T-cell (primary cell): ENCODE data around the gene SLC51A. TPM values are rescaled to one million over a fixed set of nuclear protein-coding genes. Genes with fewer than 3 reads are reported as not detected.

Experiments
- total RNA-seq, 35 experiments: library from RNA in 6 of 35; stranded (reverse) in 6 of 35; fragments of 120-200 nt in 1 of 35; gene quantifications; one replicate each; pipeline versions ENCODE4 v1.2.1 to v1.2.4 and lab custom pipeline; 2013 to 2026

Gene SLC51A
- total RNA-seq, 5 donors from 2014 or later (not counting 1 experiment from before 2014, with no cell fraction given): not detected

Other genes with a start within 250 kb of the SLC51A start
- gene TFRC, start 134.4 kb upstream of the SLC51A start, total RNA-seq: 100 to 1,000 TPM in 2 of 5 donors, 10 to 100 TPM in 3; 71.3 to 162 (median 73.0) TPM
- gene ZDHHC19, start 5.1 kb upstream of the SLC51A start, total RNA-seq: under 1 TPM in 2 of 5 donors, not detected in 3; 0.49 to 0.54 TPM
- gene PCYT1A, start 71.2 kb downstream of the SLC51A start, total RNA-seq: 10 to 100 TPM; 61.1 to 87.9 (median 64.1) TPM
- 1 to 10 TPM; 3.2 to 8.5 (median 7.8) TPM for gene DYNLT2B, start 101.7 kb downstream of the SLC51A start, total RNA-seq
- 1 to 10 TPM in 1 of 5 donors, under 1 TPM in 2, not detected in 2; 0.28 to 1.3 (median 0.53) TPM for gene TM4SF19, start 121.9 kb downstream of the SLC51A start, total RNA-seq
- gene UBXN7, start 215.9 kb downstream of the SLC51A start, total RNA-seq: 10 to 100 TPM; 64.7 to 92.3 (median 74.8) TPM